Endodermal cell (in vitro differentiated cells): ENCODE measurements around the gene ECI2. TPM values are rescaled to one million over a fixed set of nuclear protein-coding genes. Genes with fewer than 3 reads are reported as not detected.

Source experiments
- DNase-seq: peaks from one replicate; pipeline ENCODE4 v3.0.0-alpha.2; 2017
- H3K27ac ChIP-seq: 2 replicates; pipeline ENCODE4 v1.5.1; 2013; ENCODE audit warnings: mild to moderate bottlenecking, low read depth, low read length, moderate library complexity
- H3K27me3 ChIP-seq: 2 replicates; pipeline ENCODE4 v1.6.1; 2013; ENCODE audit warnings: mild to moderate bottlenecking, low read length, moderate library complexity; ENCODE audit not compliant: insufficient read depth, control insufficient read depth, poor library complexity, severe bottlenecking
- H3K36me3 ChIP-seq: 2 replicates; pipeline ENCODE4 v1.7.0; 2013; ENCODE audit warnings: mild to moderate bottlenecking, low read length, moderate library complexity; ENCODE audit not compliant: control insufficient read depth, insufficient read depth
- H3K4me1 ChIP-seq: one replicate; pipeline ENCODE4 v1.7.0; 2013; ENCODE audit warnings: low read length; ENCODE audit not compliant: control insufficient read depth, insufficient read depth
- H3K4me3 ChIP-seq: 2 replicates; pipeline ENCODE4 v1.5.1; 2013; ENCODE audit warnings: mild to moderate bottlenecking, low read length, moderate library complexity
- H3K9ac ChIP-seq: 2 replicates; pipeline ENCODE4 v1.6.1; 2013; ENCODE audit warnings: mild to moderate bottlenecking, low read length, moderate library complexity; ENCODE audit not compliant: poor library complexity, severe bottlenecking; ENCODE audit errors: extremely low read depth
- H3K9me3 ChIP-seq: 2 replicates; pipeline ENCODE4 v1.6.1; 2013; ENCODE audit warnings: mild to moderate bottlenecking, low read length, moderate library complexity; ENCODE audit not compliant: control insufficient read depth
- H3K27ac Mint-ChIP-seq: 2 replicates; pipeline ENCODE4 v1.8.0; 2020; ENCODE audit warnings: mixed read lengths
- H3K27me3 Mint-ChIP-seq: 2 replicates; pipeline ENCODE4 v1.8.0; 2021; ENCODE audit warnings: mild to moderate bottlenecking, mixed read lengths; ENCODE audit not compliant: insufficient read depth
- H3K36me3 Mint-ChIP-seq: 2 replicates; pipeline ENCODE4 v1.8.0; 2020; ENCODE audit warnings: low read depth, mixed read lengths
- H3K4me1 Mint-ChIP-seq: 2 replicates; pipeline ENCODE4 v1.8.0; 2020; ENCODE audit warnings: mixed read lengths
- H3K4me3 Mint-ChIP-seq: 2 replicates; pipeline ENCODE4 v1.8.0; 2020; ENCODE audit warnings: mild to moderate bottlenecking, moderate library complexity, mixed read lengths
- H3K9me3 Mint-ChIP-seq: 2 replicates; pipeline ENCODE4 v1.8.0; 2020; ENCODE audit warnings: mild to moderate bottlenecking, mixed read lengths
- CTCF ChIP-seq: fragments of 200-600 bp; sonication (generic); conservative IDR thresholded peaks from 2 replicates; pipeline ENCODE4 v1.5.0; 2021; ENCODE audit warnings: antibody characterized with exemption, mild to moderate bottlenecking
- whole genome bisulfite sequencing, 2 experiments: methylation state at CpG; one replicate each; pipeline versions ENCODE4 v1.1.5 to v1.1.7; 2013; ENCODE audit warnings: missing lambda C conversion rate in 2 of 2, mixed read lengths in 1 of 2; ENCODE audit not compliant: insufficient coverage in 1 of 2, insufficient read length in 1 of 2; 5-methylcytosine and 5-hydroxymethylcytosine counted together
- total RNA-seq, 2 donors: library from RNA; stranded (reverse); fragmentation: NEBNext Ultra II Directional in 1 of 2; extraction: Animal tissue kit (Norgen Biotek cat#: 25700) in 1 of 2; gene quantifications; 2 replicates in 1 of 2; 3 replicates in 1 of 2; pipeline ENCODE4 v1.2.1, GENCODE V29; 2021

ECI2 gene
- total RNA-seq, 2 donors from 2014 or later: 40.4 to 58.2 TPM

- TF ChIP-seq CTCF: no peak
- peaks cover 4% of the 10 kb centered on the region for H3K4me1 ChIP-seq
- Mint-ChIP-seq H3K36me3 (no peaks in the 10 kb centered on the region), H3K27ac (no peak overlapping the region), H3K4me1 (peaks cover 26% of the 10 kb centered on the region), H3K27me3 (no peaks in the 10 kb centered on the region), H3K4me3 (no peak overlapping the region), H3K9me3 (no peaks in the 10 kb centered on the region)
- DNase-seq: no peak
- H3K36me3 ChIP-seq: no peaks in the 10 kb centered on the region
- H3K9me3 ChIP-seq: no peaks in the 10 kb centered on the region
- WGBS, 2 experiments: 92 to 100% methylated on average over 1 to 6 of the region's 6 CpGs
- H3K27me3 ChIP-seq: no peaks in the 10 kb centered on the region
- H3K27ac ChIP-seq: no peak overlapping the region
- H3K4me3 ChIP-seq: no peak overlapping the region
- H3K9ac ChIP-seq: no peak overlapping the region
Observed at GRCh38 chr6:4174042-4174441, 38.7 kb upstream of the ECI2 start.

GRCh38 chr6:4172368-4172767 is 37.0 kb upstream of the ECI2 start:
- Mint-ChIP-seq H3K27ac (peak overlapping the region; percentile 64), H3K27me3 (no peaks in the 10 kb centered on the region), H3K36me3 (no peaks in the 10 kb centered on the region), H3K4me3 (no peak overlapping the region), H3K4me1 (peaks cover 30% of the 10 kb centered on the region), H3K9me3 (peaks cover 15% of the 10 kb centered on the region)
- Histone ChIP-seq H3K9me3 (peaks cover 8% of the 10 kb centered on the region), H3K36me3 (no peaks in the 10 kb centered on the region), H3K9ac (no peak overlapping the region), H3K27me3 (no peaks in the 10 kb centered on the region), H3K4me3 (no peak overlapping the region), H3K4me1 (peaks cover 4% of the 10 kb centered on the region), H3K27ac (no peak overlapping the region)
- no peak for DNase-seq
- TF ChIP-seq CTCF: no peak
- WGBS, 2 experiments: 60 to 86% methylated on average over 1 to 3 of the region's 3 CpGs

GRCh38 chr6:4170297-4170696 is 34.9 kb upstream of the ECI2 start:
- no peak overlapping the region for H3K4me3 ChIP-seq
- no peak overlapping the region for H3K4me3 Mint-ChIP-seq
- H3K27me3 ChIP-seq: no peaks in the 10 kb centered on the region
- H3K9me3 Mint-ChIP-seq: peaks cover 26% of the 10 kb centered on the region
- H3K9me3 ChIP-seq: peaks cover 8% of the 10 kb centered on the region
- no peaks in the 10 kb centered on the region for H3K36me3 Mint-ChIP-seq
- no peak overlapping the region for H3K9ac ChIP-seq
- H3K36me3 ChIP-seq: no peaks in the 10 kb centered on the region
- no peak overlapping the region for H3K27ac Mint-ChIP-seq
- H3K27me3 Mint-ChIP-seq: no peaks in the 10 kb centered on the region
- H3K27ac ChIP-seq: no peak overlapping the region
- peaks cover 4% of the 10 kb centered on the region for H3K4me1 ChIP-seq
- H3K4me1 Mint-ChIP-seq: peaks cover 30% of the 10 kb centered on the region
- WGBS, 2 experiments: 97 to 100% methylated on average over 2 to 3 of the region's 3 CpGs
- no peak for TF ChIP-seq CTCF
- DNase-seq: no peak
